GM21723 (cell line): ENCODE data around the gene CDK11A.
A peak's percentile ranks its signal among the peaks of the same experiment; 100 is the strongest.
"Not testable (repeated sequence)": the region's sequence is repeated elsewhere in the genome, so short reads cannot be mapped to it uniquely, and the experiment has no call there.

Experiments
- ATAC-seq: cut with Tn5 transposase; IDR thresholded peaks from one replicate; pipeline ENCODE4 v1.9.1; 2021; ENCODE audit warnings: mild to moderate bottlenecking, moderate library complexity; ENCODE audit not compliant: unreplicated experiment

The CDK11A gene

DNA sequence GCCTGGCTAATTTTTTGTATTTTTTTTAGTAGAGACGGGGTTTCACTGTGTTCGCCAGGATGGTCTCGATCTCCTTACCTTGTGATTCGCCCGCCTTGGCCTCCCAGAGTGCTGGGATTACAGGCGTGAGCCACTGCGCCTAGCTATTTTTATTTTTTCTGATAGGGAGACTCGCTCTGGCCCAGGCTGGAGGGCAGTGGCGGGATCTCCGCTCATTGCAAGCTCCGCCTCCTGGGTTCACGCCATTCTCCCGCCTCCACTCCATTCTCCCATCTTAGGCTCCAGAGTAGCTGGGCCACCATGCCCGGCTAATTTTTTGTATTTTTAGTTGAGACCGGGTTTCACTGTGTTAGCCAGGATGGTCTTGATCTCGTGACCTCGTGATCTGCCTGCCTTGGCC, 1.9 kb upstream of the CDK11A start:
- ATAC-seq, result not testable (repeated sequence)

DNA sequence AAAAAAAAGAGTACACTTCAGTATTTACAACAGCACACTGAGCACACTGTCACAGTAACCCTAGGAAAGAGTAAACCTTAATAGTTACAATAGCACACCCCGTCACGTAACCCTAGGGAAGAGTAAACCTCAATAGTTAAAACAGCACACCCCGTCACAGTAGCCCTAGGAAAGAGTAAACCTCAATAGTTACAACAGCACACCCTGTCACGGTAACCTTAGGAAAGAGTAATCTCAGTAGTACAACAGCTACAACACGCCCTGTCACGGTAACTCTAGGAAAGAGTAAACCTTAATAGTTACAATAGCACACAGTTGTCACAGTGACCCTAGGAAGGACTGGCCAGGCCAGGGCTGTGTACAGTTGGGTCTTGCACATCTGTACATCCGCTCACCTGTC, 3.0 kb downstream of the CDK11A start:
- ATAC-seq, result no peak

DNA sequence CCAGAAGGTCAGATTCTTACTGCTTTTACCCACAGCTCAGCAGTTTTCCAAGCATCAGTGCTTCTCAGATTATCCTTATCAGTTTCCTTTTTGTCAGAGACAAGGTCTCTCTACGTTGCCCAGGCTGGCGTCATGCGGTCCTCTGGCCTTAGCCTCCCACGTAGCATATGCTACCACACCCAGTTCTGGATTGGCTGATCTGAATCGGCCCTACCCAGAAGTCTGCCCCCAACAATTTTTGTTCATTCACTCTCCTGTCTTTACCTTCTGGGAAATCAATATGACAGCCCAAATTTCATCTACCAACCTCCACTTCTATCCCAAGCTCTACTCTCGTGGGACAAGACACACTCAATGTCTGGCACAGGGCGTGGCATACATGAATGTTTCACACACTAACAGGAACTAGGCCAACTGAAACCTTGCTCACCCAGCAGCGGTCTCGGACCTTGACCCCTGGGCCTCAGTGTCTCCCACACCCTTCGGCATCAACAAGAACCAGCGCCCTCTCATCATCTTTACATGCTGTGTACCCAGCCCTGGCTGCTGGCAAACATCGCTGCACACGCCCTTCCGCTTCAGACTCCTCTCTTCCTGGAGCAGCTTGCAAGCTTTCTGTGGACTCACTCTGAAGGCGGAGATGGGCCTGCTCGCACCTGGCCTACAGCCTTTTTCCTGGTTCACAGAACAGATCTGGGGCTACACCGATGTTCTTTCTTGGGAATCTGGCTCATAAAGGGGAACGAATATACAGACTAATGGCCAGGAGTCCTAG, 8.9 kb downstream of the CDK11A start:
- ATAC-seq, result not testable (repeated sequence)

DNA sequence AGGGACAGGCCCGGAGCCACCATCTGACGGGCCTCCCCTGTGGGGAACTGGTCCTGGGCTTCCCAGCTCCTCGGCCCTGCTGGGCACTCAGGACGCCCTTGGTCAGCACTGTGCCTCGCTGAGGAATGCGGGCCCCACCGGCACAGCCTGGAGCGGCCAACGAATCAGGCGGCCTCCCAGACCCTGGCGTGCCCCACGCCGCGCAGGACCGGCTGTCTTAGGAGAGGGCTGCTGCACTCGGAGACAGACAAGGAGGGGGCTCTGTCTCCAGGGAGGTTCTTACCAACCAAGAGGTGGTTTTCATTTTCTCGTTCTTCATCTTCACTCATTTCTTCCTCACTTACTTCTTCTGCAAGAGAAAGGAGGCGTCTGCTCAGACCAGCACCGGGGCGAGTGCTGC, 16.3 kb downstream of the CDK11A start:
- ATAC-seq, result not testable (repeated sequence)

DNA sequence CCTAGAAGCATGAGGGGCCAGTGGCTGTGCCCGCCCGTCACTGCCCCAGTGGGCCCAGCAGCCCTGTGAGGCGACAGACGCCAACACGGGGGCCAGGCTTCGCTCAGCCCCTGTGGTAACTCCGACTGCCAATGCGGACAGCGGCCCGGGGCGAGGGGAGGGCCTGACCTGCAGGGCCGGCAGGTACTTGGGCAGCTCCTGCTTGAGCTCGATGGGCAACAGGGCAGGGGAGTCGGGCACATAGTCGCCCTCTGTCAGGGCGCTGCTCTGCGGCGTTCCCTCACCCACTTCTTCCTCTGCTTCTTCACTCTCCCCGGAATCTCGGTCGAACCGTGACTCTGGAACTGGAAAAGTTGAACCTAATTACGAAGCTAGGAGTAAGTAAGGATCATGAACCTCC, 16.9 kb downstream of the CDK11A start:
- not testable (repeated sequence) for ATAC-seq

DNA sequence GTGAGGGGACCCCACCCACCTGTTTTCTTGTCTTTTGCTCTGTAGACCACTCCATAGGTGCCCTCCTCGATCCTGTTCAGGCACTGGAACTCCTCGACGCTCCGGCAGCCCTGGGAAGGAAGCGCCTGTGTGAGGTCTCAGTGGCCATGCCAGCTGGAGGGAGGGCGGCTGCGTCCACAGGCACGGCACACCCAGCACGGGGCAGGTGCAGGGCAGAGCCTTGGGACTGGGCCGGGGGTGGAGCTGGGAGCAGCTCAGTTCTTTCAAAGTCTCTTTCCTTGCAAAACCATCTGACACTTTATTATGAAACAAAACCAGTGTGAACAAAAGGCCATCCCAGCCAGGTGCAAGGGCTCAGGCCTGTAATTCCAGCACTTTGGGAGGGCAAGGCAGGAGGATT, 18.5 kb downstream of the CDK11A start:
- not testable (repeated sequence) for ATAC-seq

DNA sequence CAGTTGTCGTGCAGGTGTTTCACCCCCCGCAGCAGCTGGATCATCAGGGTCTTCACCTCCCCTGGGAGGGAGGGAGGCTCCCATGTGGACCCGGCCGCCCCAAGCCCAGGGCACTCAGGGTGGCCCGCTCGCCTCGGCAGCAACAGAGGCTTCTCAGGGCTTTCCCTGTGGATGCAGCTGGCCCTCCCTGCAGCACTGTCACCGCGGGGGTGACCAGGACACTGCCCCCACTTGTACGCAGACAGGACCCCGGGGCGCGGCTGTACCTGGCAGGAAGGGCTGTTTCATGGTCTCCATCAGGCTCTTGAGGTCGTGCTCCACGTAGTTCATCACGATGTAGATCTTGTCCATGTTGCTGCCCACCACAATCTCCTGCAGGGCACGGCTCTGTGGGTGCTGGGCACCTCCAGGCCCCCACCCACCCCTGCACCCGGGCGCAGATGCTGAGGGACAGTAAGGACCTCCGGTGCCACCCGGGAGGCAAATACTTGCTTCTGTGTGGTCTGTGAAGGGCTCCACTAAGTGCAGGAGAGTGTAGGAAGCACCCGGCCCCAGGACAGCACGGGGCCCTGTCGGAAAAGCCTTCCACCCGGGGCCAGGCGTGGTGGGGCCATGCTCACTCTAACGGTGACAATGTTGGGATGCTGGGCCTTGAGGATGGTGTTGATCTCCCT, 19.7 kb downstream of the CDK11A start:
- not testable (repeated sequence) for ATAC-seq

DNA sequence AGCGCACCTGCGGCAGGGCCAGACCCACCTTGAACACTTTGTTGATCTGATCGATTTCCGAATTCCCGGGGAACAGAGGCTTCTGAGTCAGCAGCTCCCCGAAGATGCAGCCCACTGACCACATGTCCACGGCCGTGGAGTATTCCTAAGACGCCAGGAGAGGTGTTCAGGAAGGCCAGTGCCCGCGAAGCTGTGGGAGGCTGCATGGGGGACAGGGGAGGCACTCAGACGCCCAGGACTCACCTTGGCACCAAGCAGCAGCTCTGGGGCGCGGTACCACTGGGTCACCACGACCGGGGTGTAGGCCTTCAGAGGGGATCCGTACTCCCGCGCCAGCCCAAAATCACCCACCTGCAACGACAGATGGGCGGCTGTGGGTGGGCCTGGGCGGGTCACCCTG, 20.4 kb downstream of the CDK11A start:
- no peak for ATAC-seq

DNA sequence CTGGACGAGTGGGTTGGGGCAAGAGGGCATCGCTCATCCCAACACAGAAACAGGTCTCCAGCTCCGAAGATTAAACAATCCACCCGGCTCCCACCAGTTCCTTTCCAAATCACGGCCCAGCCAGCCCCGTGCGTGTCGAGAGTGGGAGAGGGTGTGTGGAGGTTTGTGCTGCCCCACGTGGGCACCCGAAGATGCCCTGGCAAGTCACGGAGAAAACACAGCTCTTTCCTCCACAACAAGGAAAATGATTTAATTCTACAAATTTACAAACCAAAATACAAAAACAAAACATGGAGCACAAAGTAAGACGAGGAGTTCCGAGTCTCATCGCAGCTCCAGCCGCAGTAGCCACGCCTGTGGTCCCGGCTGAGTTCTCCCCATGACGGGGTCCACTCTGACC, 21.7 kb downstream of the CDK11A start:
- not testable (repeated sequence) for ATAC-seq

DNA sequence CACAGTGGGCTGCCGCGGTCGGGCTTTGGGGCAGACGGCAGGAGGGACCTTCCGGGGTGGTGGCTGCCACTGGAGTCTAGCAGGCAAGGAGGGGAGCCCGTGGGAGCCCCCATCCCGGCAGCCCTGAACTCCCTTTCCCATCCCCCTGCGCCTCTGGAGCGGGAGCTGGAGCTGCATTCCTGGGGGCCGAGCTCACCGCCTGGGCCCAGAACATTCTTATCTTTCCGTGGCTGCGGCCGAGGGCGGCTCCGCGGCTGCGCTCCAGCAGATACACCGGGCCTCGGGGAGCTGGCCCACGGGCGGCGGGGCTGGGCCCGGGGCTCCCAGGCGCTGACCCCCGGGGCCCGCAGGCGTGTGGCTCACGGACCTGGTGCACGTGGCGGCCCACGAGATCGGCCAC, 23.6 kb downstream of the CDK11A start:
- ATAC-seq, result not testable (repeated sequence)

DNA sequence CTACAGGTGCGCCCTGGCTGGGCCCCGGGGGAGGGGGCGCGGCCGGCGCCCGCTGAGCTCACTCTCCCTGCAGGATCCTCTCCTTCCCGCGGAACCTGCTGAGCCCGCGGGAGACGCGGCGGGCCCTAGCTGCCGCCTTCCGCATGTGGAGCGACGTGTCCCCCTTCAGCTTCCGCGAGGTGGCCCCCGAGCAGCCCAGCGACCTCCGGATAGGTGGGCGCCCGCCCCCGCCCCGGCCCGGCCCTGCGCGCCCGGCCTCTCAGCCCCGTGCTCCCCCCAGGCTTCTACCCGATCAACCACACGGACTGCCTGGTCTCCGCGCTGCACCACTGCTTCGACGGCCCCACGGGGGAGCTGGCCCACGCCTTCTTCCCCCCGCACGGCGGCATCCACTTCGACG, 24.1 kb downstream of the CDK11A start:
- ATAC-seq, result not testable (repeated sequence)

DNA sequence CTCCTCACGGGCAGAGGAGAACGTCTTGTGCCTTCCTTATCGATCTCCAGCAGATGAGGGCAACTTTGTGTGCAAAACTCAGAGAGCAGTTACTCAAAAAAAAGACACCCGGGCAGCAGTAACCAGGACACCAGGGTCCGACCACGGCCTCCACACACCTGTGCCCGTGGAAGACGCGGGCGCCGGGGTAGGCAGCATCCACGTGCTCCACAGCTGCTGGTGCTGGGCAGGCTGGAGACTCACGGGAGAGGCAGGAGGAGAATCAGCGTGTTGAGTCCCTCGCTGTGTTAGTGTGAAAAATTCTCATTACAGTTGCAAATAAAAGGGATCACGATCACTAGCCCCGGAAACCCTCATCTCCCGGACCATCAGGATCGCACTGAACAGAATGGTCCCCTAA, 25.1 kb downstream of the CDK11A start:
- not testable (repeated sequence) for ATAC-seq

DNA sequence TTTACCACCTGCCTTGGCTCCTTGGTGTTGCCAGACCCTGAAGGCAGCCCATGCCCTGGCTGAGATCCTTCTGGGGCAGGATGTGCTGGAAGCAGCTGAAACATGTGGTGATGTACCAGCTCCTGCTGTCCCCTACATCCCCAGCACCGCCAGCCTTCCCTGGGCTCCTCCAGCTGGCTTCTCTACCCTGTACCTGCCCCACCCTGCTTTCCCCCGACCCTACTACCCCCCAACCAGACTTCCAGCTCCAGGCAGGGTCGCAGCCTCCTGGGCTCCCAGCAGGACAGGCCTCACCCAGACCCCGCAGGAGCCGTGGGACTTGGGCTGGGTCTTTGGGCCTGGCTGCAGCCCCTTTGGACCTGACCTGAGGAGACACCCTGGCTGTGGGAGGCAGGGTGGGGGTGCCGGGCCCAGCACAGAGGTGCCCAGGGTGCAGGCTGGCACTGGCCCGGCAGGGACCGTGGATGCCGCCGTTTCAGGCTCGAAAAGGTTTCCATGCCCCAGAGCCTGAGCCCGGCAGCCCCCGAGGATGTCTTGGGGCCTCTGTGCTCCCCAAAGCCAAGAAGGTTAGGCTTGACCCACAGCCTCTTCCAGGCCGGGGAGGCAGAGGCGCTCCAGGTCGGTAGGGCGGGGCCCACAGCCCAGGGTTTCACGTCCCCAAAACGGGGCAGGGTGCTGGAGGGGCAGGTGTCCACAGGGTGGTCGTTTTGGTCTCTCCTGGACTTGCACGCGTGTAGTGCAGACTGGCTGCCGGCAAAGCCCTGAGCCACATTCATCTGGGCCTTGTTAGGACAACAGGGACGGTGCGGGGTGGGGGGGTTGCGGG, 26.6 kb downstream of the CDK11A start:
- ATAC-seq, result not testable (repeated sequence)

DNA sequence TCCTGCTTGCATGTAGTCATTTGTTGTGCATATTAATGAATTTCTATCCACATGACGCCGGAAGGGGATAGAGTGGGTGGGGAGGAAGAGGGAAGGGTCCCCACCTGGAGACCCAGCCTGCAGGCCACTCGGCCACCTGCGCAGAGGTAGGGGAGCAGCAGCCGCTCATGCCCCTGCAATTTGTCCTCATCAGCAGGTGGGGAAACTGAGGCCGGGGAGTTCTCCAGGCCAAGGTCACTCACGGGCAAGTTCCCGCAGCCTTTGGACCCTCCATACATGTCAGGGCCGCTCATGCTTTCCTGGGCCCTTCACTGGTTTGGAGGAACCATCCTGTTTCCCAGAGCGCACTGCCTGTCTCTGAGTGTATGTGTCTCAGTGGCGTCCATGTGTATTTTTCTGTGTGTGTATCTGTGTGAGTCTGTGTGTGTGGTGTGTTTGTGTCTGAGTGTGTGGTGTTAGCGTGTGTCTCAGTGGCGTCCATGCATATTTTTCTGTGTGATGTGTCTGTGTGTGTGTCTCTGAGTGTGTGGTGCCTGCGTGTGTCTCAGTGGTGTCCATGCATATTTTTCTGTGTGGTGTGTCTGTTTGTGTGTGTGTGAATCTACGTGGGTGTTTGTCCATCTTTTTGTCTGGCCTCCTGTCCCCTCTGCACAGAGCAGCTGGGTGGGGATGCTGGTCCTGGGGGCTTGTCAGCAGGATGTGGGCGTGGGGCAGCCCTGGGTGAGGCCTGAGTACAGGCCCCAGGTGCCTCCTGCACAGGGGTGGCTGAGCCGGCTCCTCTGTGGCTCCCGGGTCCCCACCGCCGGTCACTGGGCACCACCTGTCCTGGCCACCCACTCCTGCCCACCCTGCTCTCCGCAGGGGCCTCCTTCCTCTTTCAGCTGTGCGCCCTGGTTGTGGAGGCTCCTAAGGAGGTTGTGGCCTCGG, 27.5 kb downstream of the CDK11A start:
- ATAC-seq, result not testable (repeated sequence)

DNA sequence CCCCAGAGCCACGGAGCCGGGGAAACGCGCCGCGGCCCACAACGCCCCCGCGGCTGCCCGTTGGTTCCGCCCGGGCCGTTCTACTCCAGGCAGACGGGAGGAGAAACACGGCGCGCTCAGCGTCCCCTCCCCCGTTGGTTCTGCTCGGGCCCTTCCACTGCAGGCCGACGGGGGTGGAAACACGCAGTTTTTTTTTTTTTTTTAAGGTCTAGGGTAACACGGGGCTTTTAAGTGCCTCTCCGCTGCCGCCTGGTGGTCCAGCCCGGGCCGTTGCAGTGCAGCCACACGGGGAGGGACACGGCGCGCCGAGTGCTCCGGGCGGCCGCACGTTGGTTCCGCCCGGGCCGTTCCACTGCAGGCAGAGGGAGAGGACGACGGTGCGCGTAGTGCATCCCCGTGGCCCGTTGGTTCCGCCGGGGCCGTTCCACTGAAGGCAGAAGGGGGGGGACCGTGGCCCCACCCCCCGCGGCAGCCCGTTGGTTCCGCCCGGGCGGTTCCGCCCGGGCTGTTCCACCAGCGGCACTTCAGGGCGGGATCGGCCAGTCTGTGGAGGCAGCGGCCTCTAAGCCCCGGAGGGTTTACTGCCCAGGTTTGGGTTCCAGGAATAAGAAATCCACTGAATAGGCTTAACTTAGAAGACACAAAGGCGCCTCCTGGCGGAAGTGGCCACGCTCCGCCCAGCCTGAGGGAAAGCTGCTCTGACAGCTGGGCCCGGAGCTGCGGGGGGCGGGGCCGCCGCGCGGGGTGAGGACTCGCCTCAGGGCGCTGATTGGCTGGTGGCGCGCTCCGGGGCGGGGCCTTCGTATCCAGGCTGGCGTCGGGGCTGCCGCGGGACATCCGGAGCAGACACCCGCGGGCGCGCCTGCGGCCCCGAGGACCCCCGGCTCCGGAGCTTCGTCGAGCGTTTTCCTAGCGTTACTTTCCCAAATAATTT, 31.2 kb downstream of the CDK11A start, which contains the start of gene SLC35E2B:
SLC35E2B (minus strand) TSS at position 82 of the 934 bp plus-strand sequence. CDS start 16,096 bp downstream, outside the sequence.
- peak; percentile 76 for ATAC-seq

DNA sequence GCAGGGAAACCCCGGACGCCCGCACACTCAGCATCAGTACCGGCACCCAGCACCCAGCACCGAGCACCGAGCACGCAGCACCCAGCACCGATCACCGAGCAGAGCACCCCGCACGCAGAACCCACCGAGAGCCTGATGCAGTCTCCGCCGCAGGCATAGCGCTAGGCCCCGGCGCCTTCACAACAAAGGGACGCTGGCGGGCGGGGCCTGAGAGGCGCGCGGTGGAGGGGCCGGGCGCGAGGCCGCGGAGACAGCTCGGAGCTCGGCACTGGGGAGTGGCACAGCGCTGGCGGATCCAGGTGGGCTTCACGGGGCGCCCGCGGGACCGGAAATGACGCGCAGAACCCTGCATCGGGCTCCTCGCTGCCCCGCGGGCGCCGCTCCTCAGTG, 31.8 kb downstream of the CDK11A start:
- ATAC-seq, result peak; percentile 41

DNA sequence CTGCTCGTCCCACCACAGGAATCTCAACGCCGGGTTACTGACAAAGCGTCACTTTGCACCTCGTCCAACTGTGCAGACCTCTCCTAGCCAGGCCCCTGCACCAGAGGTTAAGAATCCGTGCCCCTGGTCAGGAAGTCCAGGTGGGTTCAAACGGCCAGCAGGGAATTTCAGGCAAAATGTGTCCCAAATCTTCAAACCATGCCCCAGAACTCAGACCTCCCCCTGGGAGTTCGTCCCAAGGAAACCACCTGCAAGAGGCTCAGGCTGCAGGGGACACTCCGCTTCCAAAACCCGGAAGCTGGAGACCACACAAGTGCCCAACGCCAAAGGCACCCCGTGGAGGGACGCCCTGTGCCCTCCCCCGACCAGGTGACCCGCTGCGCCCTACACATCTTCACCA, 32.7 kb downstream of the CDK11A start:
- ATAC-seq, result not testable (repeated sequence)

DNA sequence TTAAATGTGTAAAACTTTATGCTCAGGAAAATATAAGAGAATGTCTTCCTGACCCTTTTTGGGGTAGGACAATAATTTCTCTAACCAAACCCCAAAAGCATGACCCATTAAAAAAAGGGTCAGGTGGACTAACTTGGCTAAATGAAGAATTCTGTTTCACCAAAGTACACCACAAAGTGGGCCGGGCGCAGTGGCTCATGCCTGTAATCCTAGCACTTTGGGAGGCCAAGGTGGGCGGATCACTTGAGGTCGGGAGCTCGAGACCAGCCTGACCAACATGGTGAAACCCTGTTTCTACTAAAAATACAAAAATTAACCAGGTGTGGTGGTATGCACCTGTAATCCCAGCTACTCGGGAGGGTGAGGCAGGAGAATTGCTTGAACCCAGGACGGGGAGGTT, 34.6 kb downstream of the CDK11A start:
- ATAC-seq, result not testable (repeated sequence)

DNA sequence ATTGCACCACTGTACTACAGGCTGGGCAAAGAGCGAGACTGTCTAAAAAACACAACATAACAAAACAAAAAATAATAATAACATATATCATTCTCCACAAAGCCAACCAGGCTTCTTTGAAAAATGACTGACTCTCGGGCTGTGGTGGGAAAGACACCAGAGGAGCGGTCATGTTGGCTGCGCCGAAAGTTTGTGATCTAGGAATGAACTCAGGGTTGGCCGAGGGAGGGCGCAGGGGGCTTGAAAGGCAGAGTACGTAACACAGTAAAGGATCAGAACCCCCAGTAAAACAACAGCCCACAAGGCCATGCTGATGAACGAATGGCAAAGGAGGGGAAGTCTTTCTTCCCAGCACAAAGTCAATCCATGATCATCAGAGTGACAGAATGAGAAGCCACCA, 36.3 kb downstream of the CDK11A start:
- ATAC-seq, result no peak
